ENCODE results near the gene RPS6KA5.
"Not testable (repeated sequence)": the region's sequence is repeated elsewhere in the genome, so short reads cannot be mapped to it uniquely, and the experiment has no call there.

Gene RPS6KA5

GRCh38 chr14:90941706-90942105, 118.7 kb downstream of the RPS6KA5 start:
- TF ChIP-seq CTCF (conservative IDR thresholded peaks at IDR 0.05; ENCODE audit: control insufficient read depth, insufficient read depth, low read depth, low read length): no peak
- no peak overlapping the region for H3K4me3 ChIP-seq (ENCODE audit: control insufficient read depth, low read depth, low read length)
- DNase-seq (ENCODE audit: low read depth): no peak

GRCh38 chr14:90940318-90940962, 120.0 kb downstream of the RPS6KA5 start:
- H3K4me3 ChIP-seq (ENCODE audit: control insufficient read depth, low read depth, low read length): no peak overlapping the region
- no peak for TF ChIP-seq CTCF (conservative IDR thresholded peaks at IDR 0.05; ENCODE audit: control insufficient read depth, insufficient read depth, low read depth, low read length)
- no peak for DNase-seq (ENCODE audit: low read depth)

GRCh38 chr14:90939252-90939795, 121.1 kb downstream of the RPS6KA5 start:
- H3K4me3 ChIP-seq (ENCODE audit: control insufficient read depth, low read depth, low read length); DNase-seq (ENCODE audit: low read depth): not testable (repeated sequence)

- TF ChIP-seq CTCF (conservative IDR thresholded peaks at IDR 0.05; ENCODE audit: control insufficient read depth, insufficient read depth, low read depth, low read length): no peak
- DNase-seq (ENCODE audit: low read depth): no peak
- H3K4me3 ChIP-seq (ENCODE audit: control insufficient read depth, low read depth, low read length): no peak overlapping the region
Observed at GRCh38 chr14:90938615-90939014, 121.8 kb downstream of the RPS6KA5 start.

- no peak overlapping the region for H3K4me3 ChIP-seq (ENCODE audit: control insufficient read depth, low read depth, low read length)
- TF ChIP-seq CTCF (conservative IDR thresholded peaks at IDR 0.05; ENCODE audit: control insufficient read depth, insufficient read depth, low read depth, low read length): no peak
- DNase-seq (ENCODE audit: low read depth): no peak
Observed at GRCh38 chr14:90936757-90937440, 123.5 kb downstream of the RPS6KA5 start.

GRCh38 chr14:90924621-90925340, 135.7 kb downstream of the RPS6KA5 start:
- no peak for TF ChIP-seq CTCF (conservative IDR thresholded peaks at IDR 0.05; ENCODE audit: control insufficient read depth, insufficient read depth, low read depth, low read length)
- no peak overlapping the region for H3K4me3 ChIP-seq (ENCODE audit: control insufficient read depth, low read depth, low read length)
- peak; percentile 56 for DNase-seq (ENCODE audit: low read depth)

- TF ChIP-seq CTCF (conservative IDR thresholded peaks at IDR 0.05; ENCODE audit: control insufficient read depth, insufficient read depth, low read depth, low read length): no peak
- no peak for DNase-seq (ENCODE audit: low read depth)
- no peak overlapping the region for H3K4me3 ChIP-seq (ENCODE audit: control insufficient read depth, low read depth, low read length)
Observed at GRCh38 chr14:90922141-90922540, 138.3 kb downstream of the RPS6KA5 start.

All from fibroblast of mammary gland (primary cell).